ENCODE data around the gene TBK1. TPM values are rescaled to one million over a fixed set of nuclear protein-coding genes. Genes with fewer than 3 reads are reported as not detected.
"Not testable (repeated sequence)": the region's sequence is repeated elsewhere in the genome, so short reads cannot be mapped to it uniquely, and the experiment has no call there.

Gene TBK1
- total RNA-seq, 2 experiments from 2014 or later = 18.0 to 18.1 TPM

- H3K4me1 Mint-ChIP-seq = peaks cover 5% of the 10 kb centered on the region
- H3K9me3 Mint-ChIP-seq = no peaks in the 10 kb centered on the region
- H3K4me3 Mint-ChIP-seq = no peak overlapping the region
- no peak overlapping the region for H3K27ac Mint-ChIP-seq
- H3K36me3 Mint-ChIP-seq = peaks cover 26% of the 10 kb centered on the region
- H3K27me3 Mint-ChIP-seq = no peaks in the 10 kb centered on the region
- no peak for DNase-seq
Observed at GRCh38 chr12:64497903-64498302, 46.0 kb downstream of the TBK1 start.

- no peak overlapping the region for H3K4me3 Mint-ChIP-seq
- no peaks in the 10 kb centered on the region for H3K9me3 Mint-ChIP-seq
- no peaks in the 10 kb centered on the region for H3K27me3 Mint-ChIP-seq
- H3K4me1 Mint-ChIP-seq = peaks cover under 1% of the 10 kb centered on the region
- H3K27ac Mint-ChIP-seq = no peak overlapping the region
- DNase-seq = no peak
- H3K36me3 Mint-ChIP-seq = peaks cover 26% of the 10 kb centered on the region
Observed at GRCh38 chr12:64500394-64500793, 48.5 kb downstream of the TBK1 start.

GRCh38 chr12:64501486-64501885 lies 49.6 kb downstream of the TBK1 start:
- H3K27ac Mint-ChIP-seq = no peak overlapping the region
- H3K4me1 Mint-ChIP-seq = no peaks in the 10 kb centered on the region
- DNase-seq = no peak
- no peak overlapping the region for H3K4me3 Mint-ChIP-seq
- no peaks in the 10 kb centered on the region for H3K27me3 Mint-ChIP-seq
- H3K36me3 Mint-ChIP-seq = peaks cover 26% of the 10 kb centered on the region
- H3K9me3 Mint-ChIP-seq = no peaks in the 10 kb centered on the region

GRCh38 chr12:64506955-64507354 lies 55.0 kb downstream of the TBK1 start:
- no peak overlapping the region for H3K4me3 Mint-ChIP-seq
- no peaks in the 10 kb centered on the region for H3K27me3 Mint-ChIP-seq
- H3K9me3 Mint-ChIP-seq = no peaks in the 10 kb centered on the region
- H3K36me3 Mint-ChIP-seq = no peaks in the 10 kb centered on the region
- no peak overlapping the region for H3K27ac Mint-ChIP-seq
- H3K4me1 Mint-ChIP-seq = peaks cover 2% of the 10 kb centered on the region
- DNase-seq = no peak

GRCh38 chr12:64510667-64511066 lies 58.7 kb downstream of the TBK1 start:
- Mint-ChIP-seq H3K4me1 (peaks cover 2% of the 10 kb centered on the region), H3K27me3 (peaks cover 3% of the 10 kb centered on the region), H3K36me3 (no peaks in the 10 kb centered on the region), H3K27ac (no peak overlapping the region), H3K4me3 (no peak overlapping the region), H3K9me3 (no peaks in the 10 kb centered on the region)
- DNase-seq = no peak

GRCh38 chr12:64518396-64518795 lies 66.5 kb downstream of the TBK1 start:
- H3K4me1 Mint-ChIP-seq = no peaks in the 10 kb centered on the region
- peaks cover 11% of the 10 kb centered on the region for H3K27me3 Mint-ChIP-seq
- H3K36me3 Mint-ChIP-seq = no peaks in the 10 kb centered on the region
- DNase-seq = no peak
- no peak overlapping the region for H3K27ac Mint-ChIP-seq
- no peaks in the 10 kb centered on the region for H3K9me3 Mint-ChIP-seq
- no peak overlapping the region for H3K4me3 Mint-ChIP-seq

- Mint-ChIP-seq H3K27ac (no peak overlapping the region), H3K27me3 (peaks cover 9% of the 10 kb centered on the region), H3K4me1 (no peaks in the 10 kb centered on the region), H3K4me3 (no peak overlapping the region), H3K36me3 (no peaks in the 10 kb centered on the region), H3K9me3 (no peaks in the 10 kb centered on the region)
- DNase-seq = no peak
Observed at GRCh38 chr12:64521833-64522232, 69.9 kb downstream of the TBK1 start.

- H3K9me3 Mint-ChIP-seq = no peaks in the 10 kb centered on the region
- no peaks in the 10 kb centered on the region for H3K36me3 Mint-ChIP-seq
- H3K27ac Mint-ChIP-seq = no peak overlapping the region
- H3K4me1 Mint-ChIP-seq = no peaks in the 10 kb centered on the region
- H3K27me3 Mint-ChIP-seq = peaks cover 9% of the 10 kb centered on the region
- no peak overlapping the region for H3K4me3 Mint-ChIP-seq
- DNase-seq = no peak
Observed at GRCh38 chr12:64522316-64522715, 70.4 kb downstream of the TBK1 start.

- DNase-seq = no peak
- H3K9me3 Mint-ChIP-seq = no peaks in the 10 kb centered on the region
- H3K4me1 Mint-ChIP-seq = no peaks in the 10 kb centered on the region
- no peak overlapping the region for H3K27ac Mint-ChIP-seq
- H3K27me3 Mint-ChIP-seq = peaks cover 9% of the 10 kb centered on the region
- H3K4me3 Mint-ChIP-seq = no peak overlapping the region
- no peaks in the 10 kb centered on the region for H3K36me3 Mint-ChIP-seq
Observed at GRCh38 chr12:64522807-64523206, 70.9 kb downstream of the TBK1 start.

GRCh38 chr12:64523565-64524444 lies 71.9 kb downstream of the TBK1 start:
- H3K36me3 Mint-ChIP-seq, H3K4me3 Mint-ChIP-seq, H3K4me1 Mint-ChIP-seq, H3K27ac Mint-ChIP-seq, H3K9me3 Mint-ChIP-seq, H3K27me3 Mint-ChIP-seq, DNase-seq: not testable (repeated sequence)

GRCh38 chr12:64525461-64526160 lies 73.7 kb downstream of the TBK1 start:
- Mint-ChIP-seq H3K4me3 (no peak overlapping the region), H3K9me3 (no peaks in the 10 kb centered on the region), H3K36me3 (no peaks in the 10 kb centered on the region), H3K4me1 (no peaks in the 10 kb centered on the region), H3K27me3 (peaks cover 9% of the 10 kb centered on the region), H3K27ac (no peak overlapping the region)
- no peak for DNase-seq

GRCh38 chr12:64526859-64527258 lies 74.9 kb downstream of the TBK1 start:
- H3K4me1 Mint-ChIP-seq = no peaks in the 10 kb centered on the region
- H3K36me3 Mint-ChIP-seq = no peaks in the 10 kb centered on the region
- H3K9me3 Mint-ChIP-seq = no peaks in the 10 kb centered on the region
- peaks cover under 1% of the 10 kb centered on the region for H3K27me3 Mint-ChIP-seq
- DNase-seq = no peak
- no peak overlapping the region for H3K27ac Mint-ChIP-seq
- no peak overlapping the region for H3K4me3 Mint-ChIP-seq

- Mint-ChIP-seq H3K9me3 (no peaks in the 10 kb centered on the region), H3K27ac (no peak overlapping the region), H3K4me1 (no peaks in the 10 kb centered on the region), H3K4me3 (no peak overlapping the region), H3K36me3 (no peaks in the 10 kb centered on the region), H3K27me3 (no peaks in the 10 kb centered on the region)
- DNase-seq = no peak
Observed at GRCh38 chr12:64528616-64529015, 76.7 kb downstream of the TBK1 start.

- H3K27me3 Mint-ChIP-seq = no peaks in the 10 kb centered on the region
- DNase-seq = no peak
- no peaks in the 10 kb centered on the region for H3K36me3 Mint-ChIP-seq
- no peaks in the 10 kb centered on the region for H3K4me1 Mint-ChIP-seq
- no peaks in the 10 kb centered on the region for H3K9me3 Mint-ChIP-seq
- no peak overlapping the region for H3K27ac Mint-ChIP-seq
- no peak overlapping the region for H3K4me3 Mint-ChIP-seq
Observed at GRCh38 chr12:64530566-64530965, 78.6 kb downstream of the TBK1 start.

- Mint-ChIP-seq H3K9me3 (no peaks in the 10 kb centered on the region), H3K27me3 (no peaks in the 10 kb centered on the region), H3K4me1 (no peaks in the 10 kb centered on the region), H3K36me3 (no peaks in the 10 kb centered on the region), H3K4me3 (no peak overlapping the region), H3K27ac (no peak overlapping the region)
- DNase-seq = no peak
Observed at GRCh38 chr12:64531665-64532334, 79.9 kb downstream of the TBK1 start.
